GM18526 (cell line): ENCODE results near the gene RHOF.

ENCODE experiments used
- POLR2A ChIP-seq: IDR thresholded peaks from 3 replicates; pipeline ENCODE4 v1.6.1; 2011; ENCODE audit not compliant: insufficient read length; ENCODE audit errors: extremely low read depth

Gene RHOF

GRCh38 chr12:121779422-121779895, 14.0 kb downstream of the RHOF start:
- TF ChIP-seq POLR2A = no peak

GRCh38 chr12:121778567-121779421, 14.7 kb downstream of the RHOF start:
- peak; percentile 24 for TF ChIP-seq POLR2A

- no peak for TF ChIP-seq POLR2A
These were observed 17.0 kb downstream of the RHOF start for GRCh38 chr12:121776190-121777098.

GRCh38 chr12:121775501-121775900, 18.0 kb downstream of the RHOF start:
- no peak for TF ChIP-seq POLR2A

DNA sequence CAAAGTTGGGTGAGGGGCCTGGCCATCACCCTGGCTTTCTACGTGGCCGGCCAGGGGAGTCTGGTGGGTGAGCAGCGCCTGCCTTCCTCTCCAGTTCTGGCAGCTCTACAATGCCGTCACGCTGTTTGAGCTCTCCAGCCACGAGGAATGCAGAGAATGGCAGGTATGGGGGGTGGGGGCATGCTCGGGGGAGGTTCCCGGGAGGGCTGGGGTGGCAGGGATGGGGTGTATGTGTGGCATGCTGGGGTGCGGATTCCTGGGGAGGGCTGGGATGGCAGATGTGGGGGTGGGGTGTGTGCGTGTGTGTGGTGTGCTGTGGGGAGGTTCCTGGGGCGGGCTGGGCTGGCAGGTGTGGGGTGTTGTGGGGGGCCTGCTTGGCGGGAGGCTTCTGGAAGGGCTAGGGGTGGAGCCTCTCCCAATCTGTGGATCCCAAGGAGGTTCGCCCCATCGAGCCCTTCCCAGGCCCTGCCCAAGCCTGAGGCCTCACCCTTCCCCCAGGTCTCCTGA, 18.5 kb downstream of the RHOF start:
- TF ChIP-seq POLR2A = no peak

DNA sequence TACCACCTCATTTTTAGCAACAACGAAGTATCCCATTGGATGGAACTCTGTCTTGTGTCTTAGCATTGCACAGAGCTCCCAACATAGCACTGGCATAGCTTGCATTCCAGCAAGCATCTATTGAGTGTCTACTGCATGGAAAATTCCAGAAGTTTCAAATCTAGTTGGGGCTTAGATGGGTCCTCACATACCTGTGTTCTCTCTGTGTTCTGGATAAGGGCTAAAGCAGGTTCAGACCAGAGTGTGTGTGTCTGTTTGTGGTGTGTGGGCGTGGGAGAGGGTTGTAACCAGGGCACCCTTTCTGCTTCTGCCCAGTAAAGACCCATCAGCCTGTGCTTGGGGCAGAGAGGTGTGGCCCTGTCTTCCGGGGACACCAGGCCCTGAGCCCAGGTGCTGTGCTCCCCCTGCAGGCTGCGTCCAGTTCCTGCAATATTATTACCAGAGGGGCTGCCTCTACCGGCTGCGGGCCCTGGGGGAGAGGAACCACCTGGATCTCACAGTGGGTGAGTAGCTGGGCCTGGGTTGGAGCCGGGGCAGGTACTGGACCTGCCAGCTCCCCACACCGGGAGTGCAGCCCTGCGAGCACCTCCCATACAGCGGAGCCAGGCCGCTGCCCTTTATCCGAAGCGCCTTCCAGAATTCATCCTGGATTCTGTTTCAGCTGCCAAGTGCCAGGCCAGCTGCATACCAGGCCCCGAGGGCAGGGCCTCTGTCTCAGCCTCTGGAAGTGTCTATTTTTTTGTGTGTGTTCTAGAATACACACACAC, 20.3 kb downstream of the RHOF start:
- no peak for TF ChIP-seq POLR2A

DNA sequence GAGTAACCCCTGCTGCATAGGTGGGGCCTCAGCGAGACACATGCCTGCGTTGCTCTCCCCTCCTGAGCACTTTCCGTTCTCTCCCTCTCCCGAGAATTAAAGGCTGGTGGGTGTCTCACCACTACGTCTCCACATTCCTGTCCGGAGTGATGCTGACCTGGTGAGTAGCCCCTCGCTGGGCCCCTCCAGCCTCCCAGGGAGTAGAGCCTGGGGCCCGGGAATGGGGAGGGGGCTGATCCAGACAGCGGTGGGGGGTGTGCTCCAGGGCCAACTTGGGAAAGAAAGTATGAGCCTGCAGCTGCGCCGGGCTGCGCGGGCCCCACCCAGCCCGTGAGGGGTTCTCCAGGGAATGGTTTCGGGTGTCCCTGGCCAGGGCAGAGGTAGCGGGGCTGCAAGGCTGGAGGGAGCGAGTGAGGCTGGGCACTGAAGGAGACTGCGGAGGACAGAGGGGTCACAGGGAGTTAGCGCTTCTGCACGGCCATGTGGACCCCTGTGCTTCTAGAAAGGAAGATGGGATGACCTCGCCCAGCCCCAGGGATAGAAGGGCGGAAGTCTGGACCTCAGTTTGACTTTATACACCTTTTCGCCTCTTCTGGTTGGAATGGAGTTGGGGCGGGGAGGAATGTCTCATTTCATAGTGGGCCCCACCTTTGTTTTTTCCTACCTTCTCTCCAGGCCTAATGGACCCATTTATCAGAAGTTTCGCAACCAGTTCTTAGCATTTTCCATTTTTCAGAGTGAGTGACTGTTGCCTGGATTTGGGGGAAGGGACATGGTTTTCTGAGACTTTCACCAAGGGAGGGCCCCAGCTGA, 22.5 kb downstream of the RHOF start:
- no peak for TF ChIP-seq POLR2A

DNA sequence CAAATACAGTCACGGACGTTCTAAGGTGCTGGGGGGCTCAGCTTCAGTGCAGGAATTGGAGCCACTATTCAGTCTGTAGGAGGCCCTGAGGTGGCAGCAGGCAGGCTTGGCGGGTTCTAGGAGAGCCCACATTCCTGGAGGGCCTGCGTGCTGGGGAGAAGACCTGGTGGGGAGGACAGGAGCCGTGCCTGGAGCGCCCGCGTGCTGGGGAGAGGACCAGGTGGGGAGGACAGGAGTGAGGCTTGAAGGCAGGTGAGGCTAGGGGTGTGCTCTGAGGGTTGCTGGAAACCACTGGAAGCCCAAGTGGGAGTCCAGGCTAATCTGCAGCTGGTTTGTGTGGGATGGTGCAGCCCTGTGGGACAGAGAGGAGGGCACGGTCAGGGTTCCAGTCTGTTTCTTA, 23.1 kb downstream of the RHOF start:
- no peak for TF ChIP-seq POLR2A

GRCh38 chr12:121769831-121770301, 23.6 kb downstream of the RHOF start:
- no peak for TF ChIP-seq POLR2A

DNA sequence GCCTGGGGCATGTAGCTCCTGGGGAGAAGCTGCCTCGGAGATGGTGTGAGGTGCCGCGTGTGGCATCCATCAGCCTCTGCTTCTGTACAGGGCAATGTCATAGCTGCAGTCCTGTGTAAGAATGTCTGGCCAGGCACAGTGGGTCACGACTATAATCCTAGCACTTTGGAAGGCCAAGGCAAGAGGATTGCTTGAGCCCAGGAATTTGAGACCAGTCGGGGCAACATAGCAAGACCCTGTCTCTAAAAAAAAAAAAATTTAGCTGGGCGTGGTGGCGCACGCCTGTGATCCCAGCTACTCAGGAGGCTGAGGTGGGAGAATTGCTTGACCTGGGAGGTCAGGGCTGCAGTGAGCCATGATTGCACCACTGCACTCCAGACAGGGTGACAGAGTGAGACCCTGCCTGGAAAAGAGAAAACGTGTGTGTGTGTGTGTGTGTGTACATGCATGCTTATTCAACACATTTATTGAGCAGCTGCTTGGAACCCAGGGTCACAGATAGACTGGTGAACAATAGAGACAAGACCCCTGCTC, 24.1 kb downstream of the RHOF start:
- TF ChIP-seq POLR2A = no peak

DNA sequence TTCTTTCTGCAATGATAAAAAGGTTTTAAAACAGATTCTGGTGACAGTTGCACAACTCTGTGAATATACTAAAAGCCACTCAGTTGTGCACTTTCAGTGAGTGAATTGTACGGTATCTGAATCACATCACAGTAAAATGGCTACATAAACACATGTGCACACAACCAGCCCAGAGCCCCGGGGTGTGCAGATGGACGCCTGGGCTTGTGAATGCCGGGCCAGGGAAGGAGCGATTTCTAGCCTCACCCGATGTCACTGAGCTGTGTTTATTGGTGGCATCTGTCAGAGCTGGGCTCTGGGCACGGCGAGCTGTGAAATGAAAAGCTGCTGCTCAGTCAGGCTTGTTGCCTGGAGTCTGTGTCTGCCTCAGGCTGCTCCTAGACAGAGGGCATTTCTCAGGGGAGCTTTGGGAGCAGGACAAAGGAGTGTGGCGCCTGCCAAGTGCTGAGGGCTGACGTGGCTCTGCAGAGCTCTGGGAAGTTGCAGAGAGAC, 25.9 kb downstream of the RHOF start:
- TF ChIP-seq POLR2A = no peak

GRCh38 chr12:121766290-121767039, 27.0 kb downstream of the RHOF start:
- no peak for TF ChIP-seq POLR2A

DNA sequence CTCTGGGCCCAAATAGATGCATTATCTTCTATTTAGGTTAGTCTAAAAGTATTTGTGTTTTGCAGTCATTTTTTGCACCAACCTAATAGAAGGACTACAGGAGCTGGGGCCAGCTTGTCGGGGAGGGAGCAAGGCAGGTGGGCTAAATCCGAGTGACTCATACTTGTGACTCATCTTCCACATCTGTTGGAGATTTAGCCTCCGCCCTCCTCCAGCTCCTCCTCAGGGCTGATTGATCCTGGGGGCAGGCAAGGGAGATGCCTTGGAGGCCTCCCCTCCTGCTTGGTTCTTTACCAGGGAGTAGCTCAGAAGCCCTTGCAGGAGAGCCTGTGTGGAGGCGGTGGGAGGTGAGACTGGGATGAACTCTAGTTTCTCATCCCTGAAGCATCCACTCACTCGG, 27.9 kb downstream of the RHOF start:
- TF ChIP-seq POLR2A = no peak
